H9 (cell line): Measurements from ENCODE around the gene APCDD1L. TPM values are rescaled to one million over a fixed set of nuclear protein-coding genes. Genes with fewer than 3 reads are reported as not detected.

Source experiments
- DNase-seq: peaks from one replicate; pipeline ENCODE4 v3.0.0-alpha.2; 2017
- H2AFZ ChIP-seq: one replicate; pipeline ENCODE4 v1.6.1; 2013; ENCODE audit warnings: mild to moderate bottlenecking, low read length, control low read depth, moderate library complexity
- H2AK5ac ChIP-seq: 2 replicates; pipeline ENCODE4 v1.6.1; 2013; ENCODE audit warnings: low read length, control low read depth, mixed read lengths; ENCODE audit not compliant: insufficient read length
- H2BK120ac ChIP-seq: one replicate; pipeline ENCODE4 v1.6.1; 2013; ENCODE audit warnings: low read depth, mild to moderate bottlenecking, low read length, control low read depth, inconsistent platforms; ENCODE audit not compliant: poor library complexity, severe bottlenecking
- H2BK12ac ChIP-seq: 2 replicates; pipeline ENCODE4 v1.6.1; 2013; ENCODE audit warnings: low read length, control low read depth, mixed read lengths, low read depth; ENCODE audit not compliant: insufficient read length
- H2BK15ac ChIP-seq: 2 replicates; pipeline ENCODE4 v1.6.1; 2013; ENCODE audit warnings: low read depth, low read length, control low read depth
- H2BK20ac ChIP-seq: one replicate; pipeline ENCODE4 v1.6.1; 2013; ENCODE audit warnings: low read depth, mild to moderate bottlenecking, low read length, control low read depth, inconsistent platforms; ENCODE audit not compliant: poor library complexity, severe bottlenecking
- H2BK5ac ChIP-seq: 2 replicates; pipeline ENCODE4 v1.6.1; 2013; ENCODE audit warnings: low read length, control low read depth, mixed read lengths; ENCODE audit not compliant: insufficient read length
- H3K14ac ChIP-seq: 2 replicates; pipeline ENCODE4 v1.6.1; 2013; ENCODE audit warnings: low read length, control low read depth; ENCODE audit not compliant: insufficient read depth
- H3K18ac ChIP-seq: 2 replicates; pipeline ENCODE4 v1.6.1; 2013; ENCODE audit warnings: low read depth, mild to moderate bottlenecking, mixed read lengths, low read length, control low read depth; ENCODE audit not compliant: insufficient read length
- H3K23ac ChIP-seq: 2 replicates; pipeline ENCODE4 v1.6.1; 2013; ENCODE audit warnings: low read length, control low read depth, mixed read lengths, low read depth; ENCODE audit not compliant: insufficient read length
- H3K23me2 ChIP-seq: 2 replicates; pipeline ENCODE4 v1.6.1; 2013; ENCODE audit warnings: low read depth, mild to moderate bottlenecking, mixed read lengths, low read length, control low read depth; ENCODE audit not compliant: insufficient read length, poor library complexity, severe bottlenecking
- H3K27ac ChIP-seq: 2 replicates; pipeline ENCODE4 v1.5.1; 2013; ENCODE audit warnings: low read length, control low read depth, mixed read lengths, low read depth; ENCODE audit not compliant: insufficient read length
- H3K27me3 ChIP-seq: 2 replicates; pipeline ENCODE4 v1.6.1; 2013; ENCODE audit warnings: low read length, control low read depth, inconsistent platforms; ENCODE audit not compliant: insufficient read depth
- H3K4ac ChIP-seq: 2 replicates; pipeline ENCODE4 v1.6.1; 2013; ENCODE audit warnings: low read depth, mild to moderate bottlenecking, control low read depth, inconsistent platforms, low read length, moderate library complexity
- H3K4me1 ChIP-seq: 2 replicates; pipeline ENCODE4 v1.6.1; 2013; ENCODE audit warnings: low read length, control low read depth, inconsistent platforms; ENCODE audit not compliant: insufficient read depth
- H3K4me2 ChIP-seq: 2 replicates; pipeline ENCODE4 v1.6.1; 2013; ENCODE audit warnings: low read length, control low read depth, mixed read lengths; ENCODE audit not compliant: insufficient read length, insufficient read depth
- H3K56ac ChIP-seq: 2 replicates; pipeline ENCODE4 v1.6.1; 2013; ENCODE audit warnings: low read depth, mild to moderate bottlenecking, mixed read lengths, low read length, control low read depth; ENCODE audit not compliant: insufficient read length
- H3K79me1 ChIP-seq: 2 replicates; pipeline ENCODE4 v1.6.1; 2013; ENCODE audit warnings: low read depth, mild to moderate bottlenecking, moderate library complexity, low read length, control low read depth, inconsistent platforms; ENCODE audit not compliant: insufficient read depth, poor library complexity, severe bottlenecking
- H3K79me2 ChIP-seq: 2 replicates; pipeline ENCODE4 v1.6.1; 2013; ENCODE audit warnings: low read length, control low read depth, inconsistent platforms; ENCODE audit not compliant: insufficient read depth
- H3K9ac ChIP-seq: 2 replicates; pipeline ENCODE4 v1.6.1; 2013; ENCODE audit warnings: low read length, control low read depth, mixed read lengths; ENCODE audit not compliant: insufficient read length; ENCODE audit errors: extremely low read depth
- H3K9me3 ChIP-seq: one replicate; pipeline ENCODE4 v1.6.1; 2013; ENCODE audit warnings: low read depth, low read length, inconsistent platforms; ENCODE audit not compliant: control insufficient read depth
- H3T11ph ChIP-seq: one replicate; pipeline ENCODE4 v1.6.1; 2013; ENCODE audit warnings: mild to moderate bottlenecking, low read length, control low read depth, inconsistent platforms
- H4K20me1 ChIP-seq: one replicate; pipeline ENCODE4 v1.6.1; 2013; ENCODE audit not compliant: control insufficient read depth, insufficient read length, insufficient read depth
- H4K5ac ChIP-seq: 2 replicates; pipeline ENCODE4 v1.6.1; 2013; ENCODE audit warnings: low read depth, mild to moderate bottlenecking, mixed read lengths, low read length, control low read depth; ENCODE audit not compliant: insufficient read length
- H4K8ac ChIP-seq: replicated peaks from 2 replicates; pipeline ENCODE4 v1.6.1; 2013; ENCODE audit warnings: low read length, control low read depth, mixed read lengths, low read depth; ENCODE audit not compliant: insufficient read length
- H4K91ac ChIP-seq: 2 replicates; pipeline ENCODE4 v1.6.1; 2013; ENCODE audit warnings: low read depth, mild to moderate bottlenecking, moderate library complexity, mixed read lengths, low read length, control low read depth; ENCODE audit not compliant: insufficient read length
- H3K27ac Mint-ChIP-seq, 3 experiments: 2 replicates in 2 of 3; 3 replicates in 1 of 3; pipeline ENCODE4 v1.8.0; 2020 to 2021; ENCODE audit warnings: mixed read lengths in 3 of 3, mild to moderate bottlenecking in 1 of 3, moderate library complexity in 1 of 3
- H3K27me3 Mint-ChIP-seq: 2 replicates; pipeline ENCODE4 v1.8.0; 2021; ENCODE audit warnings: low read depth, mild to moderate bottlenecking, moderate library complexity, mixed read lengths
- H3K36me3 Mint-ChIP-seq, 3 experiments: 2 replicates in 2 of 3; 3 replicates in 1 of 3; pipeline ENCODE4 v1.8.0; 2020 to 2021; ENCODE audit warnings: low read depth in 3 of 3, mixed read lengths in 3 of 3; ENCODE audit not compliant: insufficient read depth in 1 of 3
- H3K4me1 Mint-ChIP-seq, 2 experiments: 2 replicates each; pipeline ENCODE4 v1.8.0; 2020; ENCODE audit warnings: mixed read lengths in 2 of 2
- H3K4me3 Mint-ChIP-seq, 2 experiments: 2 replicates in 1 of 2; 3 replicates in 1 of 2; pipeline ENCODE4 v1.8.0; 2020 to 2021; ENCODE audit warnings: mild to moderate bottlenecking in 2 of 2, mixed read lengths in 2 of 2, moderate library complexity in 1 of 2
- H3K9me3 Mint-ChIP-seq, 2 experiments: 2 replicates in 1 of 2; 3 replicates in 1 of 2; pipeline ENCODE4 v1.8.0; 2020; ENCODE audit warnings: mild to moderate bottlenecking in 2 of 2, mixed read lengths in 2 of 2, moderate library complexity in 1 of 2
- CTCF ChIP-seq: fragments of 200-600 bp; sonication (generic); conservative IDR thresholded peaks from 3 replicates; pipeline ENCODE4 v1.8.0; 2021; ENCODE audit warnings: antibody characterized with exemption, mild to moderate bottlenecking
- WGBS: extraction: QIAGEN DNeasy Blood & Tissue Kit; methylation state at CpG from one replicate; pipeline ENCODE4 v1.1.7; 2013; ENCODE audit warnings: missing lambda C conversion rate, low lambda C conversion rate, mixed read lengths; ENCODE audit not compliant: insufficient read length; ENCODE audit errors: extremely low coverage; 5-methylcytosine and 5-hydroxymethylcytosine counted together
- total RNA-seq: library from RNA; stranded (reverse); gene quantifications from 2 replicates; pipeline ENCODE4 v1.2.1, GENCODE V29; 2021

Gene APCDD1L
- total RNA-seq, 1 experiment from 2014 or later: 0.68 TPM

DNA sequence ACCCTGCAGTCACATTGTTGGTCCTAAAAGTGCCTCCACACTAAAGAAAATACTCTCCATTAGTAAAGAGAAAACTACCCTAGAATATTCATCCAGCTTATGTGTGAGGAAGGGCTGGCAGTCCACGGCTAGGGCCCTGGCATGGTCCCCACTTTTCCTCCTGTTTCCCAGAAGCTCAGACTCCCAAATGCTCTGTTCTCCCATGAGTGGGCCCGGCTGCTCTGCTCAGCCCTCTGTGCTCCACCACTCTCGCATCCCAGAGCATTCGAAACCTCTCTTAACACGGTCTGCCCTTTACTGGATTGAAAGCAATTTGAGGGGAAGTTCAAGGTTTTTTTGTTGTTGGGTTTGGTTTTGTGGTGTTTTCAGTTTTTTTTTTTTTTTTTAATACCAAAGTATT is 61.8 kb downstream of the APCDD1L start:
- no peaks in the 10 kb centered on the region for H4K20me1 ChIP-seq
- no peak overlapping the region for H3K23ac ChIP-seq
- Mint-ChIP-seq H3K4me3 (no peak overlapping the region), H3K27ac (peak overlapping the region; percentile 66 to 94 (median 79); a peak in 5 of 7 replicates), H3K27me3 (no peaks in the 10 kb centered on the region), H3K36me3 (peaks cover 0 to 14% (median 7%) of the 10 kb centered on the region in 3 experiments; a peak in 4 of 7 replicates), H3K9me3 (peaks cover 0 to 3% of the 10 kb centered on the region in 2 experiments; a peak in 2 of 5 replicates), H3K4me1 (peaks cover 26 to 50% of the 10 kb centered on the region in 2 experiments)
- no peak overlapping the region for H2BK15ac ChIP-seq
- no peak overlapping the region for H2BK120ac ChIP-seq
- no peak overlapping the region for H3T11ph ChIP-seq
- DNase-seq: no peak
- no peak overlapping the region for H2BK20ac ChIP-seq
- H4K91ac ChIP-seq: no peak overlapping the region
- no peak overlapping the region for H2AK5ac ChIP-seq
- no peaks in the 10 kb centered on the region for H3K79me2 ChIP-seq
- no peaks in the 10 kb centered on the region for H3K23me2 ChIP-seq
- no peak overlapping the region for H3K9ac ChIP-seq
- H3K56ac ChIP-seq: no peak overlapping the region
- H3K18ac ChIP-seq: no peak overlapping the region
- H3K27ac ChIP-seq: no peak overlapping the region
- TF ChIP-seq CTCF: no peak
- no peak overlapping the region for H2BK5ac ChIP-seq
- H4K5ac ChIP-seq: no peak overlapping the region
- H3K9me3 ChIP-seq: no peaks in the 10 kb centered on the region
- no peak overlapping the region; the same call in 1 of the 2 replicates for H3K14ac ChIP-seq
- no peak overlapping the region for H4K8ac ChIP-seq
- H3K27me3 ChIP-seq: no peaks in the 10 kb centered on the region
- H2BK12ac ChIP-seq: no peak overlapping the region
- H3K79me1 ChIP-seq: no peaks in the 10 kb centered on the region
- no CpG with 5 or more reads among the region's 5 CpGs for WGBS
- no peak overlapping the region for H3K4ac ChIP-seq
- H3K4me1 ChIP-seq: peaks cover 5% of the 10 kb centered on the region; the same call in 1 of the 2 replicates
- no peak overlapping the region for H2AFZ ChIP-seq
- no peak overlapping the region for H3K4me2 ChIP-seq
